GM12878 (cell line): Measurements from ENCODE around the gene C16orf78. TPM values are rescaled to one million over a fixed set of nuclear protein-coding genes. Genes with fewer than 3 reads are reported as not detected.

Experiments used
- ATAC-seq: fragments of 200-7000 bp; cut with Tn5 transposase; 3 replicates; pipeline ENCODE4 v1.9.1; 2020; ENCODE audit warnings: mild to moderate bottlenecking, moderate library complexity
- BruUV-seq: library from RNA; stranded (reverse); fragments of 400-500 nt; replicated peaks from 2 replicates; lab custom pipeline; 2021; lab: Mats Ljungman, UMichigan
- CTCF ChIA-PET: fragments of 300-600 bp; sonication (Branson Sonifier 250); formaldehyde crosslinking; extraction: SDS; loops from one replicate; lab custom pipeline; 2021; ENCODE audit warnings: inconsistent platforms; lab: Yijun Ruan, JAX
- POLR2A ChIA-PET: fragments of 350-600 bp; formaldehyde crosslinking; extraction: SDS; loops from one replicate; lab custom pipeline; 2021; ENCODE audit warnings: inconsistent platforms; lab: Charles Lee
- RAD21 ChIA-PET: fragments of 300-600 bp; sonication (Branson Sonifier 250); formaldehyde crosslinking; loops from one replicate; lab custom pipeline; 2023; ENCODE audit warnings: antibody characterized with exemption; ENCODE audit not compliant: unreplicated experiment; lab: Charles Lee
- SMC1A ChIA-PET: fragments of 300-600 bp; sonication (Branson Sonifier 250); formaldehyde crosslinking; loops from one replicate; lab custom pipeline; 2023; ENCODE audit not compliant: unreplicated experiment, uncharacterized antibody; lab: Charles Lee
- DNase-seq: peaks from one replicate; pipeline ENCODE4 v3.0.0-alpha.2; 2011; ENCODE audit warnings: low read depth, low spot score
- FAIRE-seq: peaks from 3 replicates; lab custom pipeline; 2011; peaks lifted over from hg19 to GRCh38; lab: Jason Lieb, UNC
- H2AFZ ChIP-seq: 2 replicates; pipeline ENCODE4 v1.6.0; 2011; ENCODE audit warnings: low read depth, low read length, control low read depth; ENCODE audit not compliant: control insufficient read depth
- H3K27ac ChIP-seq: 2 replicates; pipeline ENCODE4 v1.5.1; 2011; ENCODE audit warnings: control low read depth; ENCODE audit not compliant: control insufficient read depth, insufficient read depth
- H3K27me3 ChIP-seq, 2 experiments: replicated peaks in 1 of 2; 2 replicates each; pipeline versions ENCODE4 v1.6.0 to v1.6.1; 2011; ENCODE audit warnings: low read length in 1 of 2; ENCODE audit not compliant: control insufficient read depth in 2 of 2, insufficient read depth in 2 of 2
- H3K36me3 ChIP-seq, 2 experiments: 2 replicates each; pipeline ENCODE4 v1.5.1; 2011; ENCODE audit warnings: low read length in 1 of 2; ENCODE audit not compliant: control insufficient read depth in 2 of 2, insufficient read depth in 2 of 2
- H3K4me1 ChIP-seq: 2 replicates; pipeline ENCODE4 v1.6.1; 2011; ENCODE audit warnings: mild to moderate bottlenecking, low read length, moderate library complexity, mixed read lengths; ENCODE audit not compliant: control insufficient read depth, insufficient read depth
- H3K4me2 ChIP-seq: 2 replicates; pipeline ENCODE4 v1.6.0; 2011; ENCODE audit warnings: control low read depth; ENCODE audit not compliant: control insufficient read depth, insufficient read depth
- H3K4me3 ChIP-seq: fragments of 200-600 bp; sonication (generic); 2 replicates; pipeline ENCODE4 v1.5.1; 2016
- H3K79me2 ChIP-seq: 2 replicates; pipeline ENCODE4 v1.6.0; 2011; ENCODE audit warnings: low read length; ENCODE audit not compliant: control insufficient read depth, insufficient read depth
- H3K9ac ChIP-seq: 2 replicates; pipeline ENCODE4 v1.8.0; 2011; ENCODE audit warnings: low read length, control low read depth, mixed read lengths; ENCODE audit not compliant: control insufficient read depth, insufficient read depth
- H3K9me3 ChIP-seq: replicated peaks from 3 replicates; pipeline ENCODE4 v1.5.1; 2011; ENCODE audit warnings: mild to moderate bottlenecking, low read length; ENCODE audit not compliant: control insufficient read depth, insufficient read depth
- H4K20me1 ChIP-seq: 2 replicates; pipeline ENCODE4 v1.6.0; 2011; ENCODE audit not compliant: control insufficient read depth, insufficient read depth
- CREM ChIP-seq: IDR thresholded peaks from 2 replicates; pipeline ENCODE4 v1.6.1; 2014; ENCODE audit warnings: antibody characterized with exemption, low read depth
- EP300 ChIP-seq, 2 experiments: fragments of 150-350 bp in 1 of 2; IDR thresholded peaks; 2 replicates each; pipeline ENCODE4 v1.6.1; 2011 to 2012; ENCODE audit warnings: low read depth in 2 of 2, low read length in 2 of 2, borderline replicate concordance in 1 of 2, improper control_type of control experiment in 1 of 2, inconsistent platforms in 1 of 2; ENCODE audit not compliant: control insufficient read depth in 1 of 2
- GABPA ChIP-seq: IDR thresholded peaks from 2 replicates; pipeline ENCODE4 v1.6.1; 2014; ENCODE audit warnings: antibody characterized with exemption, low read depth, mild to moderate bottlenecking, inconsistent platforms
- HDAC2 ChIP-seq: fragments of 200-600 bp; sonication (generic); IDR thresholded peaks from 2 replicates; pipeline ENCODE4 v1.6.1; 2017
- HDGF ChIP-seq: fragments of 450-650 bp; IDR thresholded peaks from 2 replicates; pipeline ENCODE4 v1.6.1; 2016; ENCODE audit warnings: antibody characterized with exemption
- IKZF2 ChIP-seq, 2 experiments: fragments of 450-650 bp; IDR thresholded peaks; 2 replicates each; pipeline ENCODE4 v1.6.1; 2017; ENCODE audit warnings: mild to moderate bottlenecking in 2 of 2, moderate library complexity in 2 of 2
- MYB ChIP-seq: fragments of 150-350 bp; IDR thresholded peaks from 2 replicates; pipeline ENCODE4 v1.6.1; 2014; ENCODE audit warnings: mild to moderate bottlenecking, low read depth, low read length, borderline replicate concordance
- NFYB ChIP-seq: IDR thresholded peaks from 2 replicates; pipeline ENCODE4 v1.6.1; 2011; ENCODE audit warnings: low read depth, mild to moderate bottlenecking, low read length, improper control_type of control experiment, moderate library complexity; ENCODE audit not compliant: insufficient read depth
- NR2C1 ChIP-seq: fragments of 450-650 bp; IDR thresholded peaks from 2 replicates; pipeline ENCODE4 v1.6.1; 2017; ENCODE audit warnings: antibody characterized with exemption, mild to moderate bottlenecking, moderate library complexity
- POLR2AphosphoS2 ChIP-seq: IDR thresholded peaks from 2 replicates; pipeline ENCODE4 v1.6.1; 2011; ENCODE audit warnings: low read depth, mild to moderate bottlenecking, low read length, improper control_type of control experiment, moderate library complexity
- TCF7 ChIP-seq: IDR thresholded peaks from 2 replicates; pipeline ENCODE4 v1.6.1; 2014; ENCODE audit warnings: antibody characterized with exemption, borderline replicate concordance
- ZBED1 ChIP-seq: IDR thresholded peaks from 2 replicates; pipeline ENCODE4 v1.6.1; 2016; ENCODE audit warnings: borderline replicate concordance
- ZBTB11 ChIP-seq: fragments of 450-650 bp; formaldehyde crosslinking; IDR thresholded peaks from 2 replicates; pipeline ENCODE4 v1.5.0; 2022; ENCODE audit warnings: mild to moderate bottlenecking, missing genetic modification characterization
- WGBS: methylation state at CpG from one replicate; pipeline ENCODE4 v1.1.6; 2016; ENCODE audit warnings: low lambda C conversion rate; ENCODE audit not compliant: insufficient replicate concordance, insufficient coverage; ENCODE audit errors: missing lambda C conversion rate; 5-methylcytosine and 5-hydroxymethylcytosine counted together
- in situ Hi-C: fragments of 300-500 bp; cut with MboI; formaldehyde crosslinking; loops from 9 replicates; pipeline ENCODE4 v1.14.3; 2018; ENCODE audit warnings: mixed read lengths
- intact Hi-C: fragments of 100-400 bp; cut with micrococcal nuclease; formaldehyde crosslinking; loops from one replicate; pipeline ENCODE4 v1.14.2; 2022; ENCODE audit not compliant: unreplicated experiment
- polyA plus RNA-seq, 11 experiments: library from polyadenylated mRNA; depleted of rRNA in 4 of 11; unstranded in 6 of 11; stranded (reverse) in 5 of 11; fragments of >200 nt; fragmentation: Nextera tagmentation in 4 of 11; fragmentation: Illumina TruSeq in 1 of 11; extraction: Ambion mirVana in 4 of 11; extraction: Trizol in 1 of 11; gene quantifications; 1 replicate in 1 of 11; 2 replicates in 10 of 11; pipeline versions ENCODE4 v1.2.1 to v1.2.3, GENCODE V29; 2011 to 2016; ENCODE audit warnings: inconsistent platforms in 2 of 11, missing spikeins in 2 of 11, low read depth in 1 of 11
- total RNA-seq, 4 experiments: library from RNA; depleted of rRNA in 3 of 4; stranded (reverse); fragments of >200 nt in 3 of 4; fragmentation: Illumina TruSeq in 1 of 4; extraction: Trizol in 1 of 4; gene quantifications; 2 replicates each; pipeline versions ENCODE4 v1.2.1 to v1.2.3, GENCODE V29; 2013 to 2021

The C16orf78 gene
- total and polyA plus RNA-seq, 10 of the 15 experiments (the other 5 are each of a cell fraction or from before 2014, with no cell fraction given) = not detected

GRCh38 chr16:49332589-49333258 lies 40.9 kb upstream of the C16orf78 start:
- H3K36me3 ChIP-seq = no peaks in the 10 kb centered on the region
- no peak overlapping the region for H3K4me3 ChIP-seq
- no peaks in the 10 kb centered on the region for H3K9me3 ChIP-seq
- CTCF ChIA-PET = no interaction called here
- no peak for TF ChIP-seq TCF7
- no peak for TF ChIP-seq ZBED1
- no TSS peak for BruUV-seq
- SMC1A ChIA-PET = no interaction called here
- WGBS = 50% methylated on average over 2 of the region's 2 CpGs
- ATAC-seq = no peak
- FAIRE-seq = no peak
- no peak overlapping the region for H3K9ac ChIP-seq
- intact Hi-C loops = no loop called here
- H3K79me2 ChIP-seq = no peaks in the 10 kb centered on the region
- H3K27ac ChIP-seq = no peak overlapping the region
- no peak for DNase-seq
- no peaks in the 10 kb centered on the region for H3K4me1 ChIP-seq
- H4K20me1 ChIP-seq = no peaks in the 10 kb centered on the region; the same call in 1 of the 2 replicates
- H3K4me2 ChIP-seq = no peak overlapping the region
- in situ Hi-C loops = no loop called here
- POLR2A ChIA-PET = no interaction called here
- RAD21 ChIA-PET = no interaction called here
- no peak overlapping the region for H2AFZ ChIP-seq
- H3K27me3 ChIP-seq = no peaks in the 10 kb centered on the region; a peak in 1 of 4 replicates

- intact Hi-C loops (no loop called here), in situ Hi-C loops (no loop called here)
- no peak overlapping the region for H3K4me3 ChIP-seq
- BruUV-seq = no TSS peak
- ChIA-PET POLR2A (no interaction called here), SMC1A (no interaction called here), CTCF (no interaction called here), RAD21 (no interaction called here)
- no peaks in the 10 kb centered on the region for H3K4me1 ChIP-seq
- H3K27ac ChIP-seq = no peak overlapping the region
- H3K9me3 ChIP-seq = no peaks in the 10 kb centered on the region
- no peak for TF ChIP-seq GABPA
- TF ChIP-seq IKZF2 (IDR thresholded peaks at IDR 0.05) = no peak
- no peak for TF ChIP-seq EP300 (IDR thresholded peaks at IDR 0.05; ENCODE audit: borderline replicate concordance in 1 of 2, control insufficient read depth in 1 of 2, low read depth in 2 of 2, low read length in 2 of 2)
- no peak for TF ChIP-seq POLR2AphosphoS2
- TF ChIP-seq NR2C1 = no peak
- no peak for TF ChIP-seq CREM
- no peak for TF ChIP-seq NFYB
- no peak for TF ChIP-seq HDGF
- no peak for TF ChIP-seq ZBTB11 (CRISPR knock-in tag)
- TF ChIP-seq HDAC2 = no peak
- TF ChIP-seq MYB = no peak
- no peak for DNase-seq
- H4K20me1 ChIP-seq = no peaks in the 10 kb centered on the region; the same call in 1 of the 2 replicates
- no peak overlapping the region for H3K9ac ChIP-seq
- H2AFZ ChIP-seq = no peak overlapping the region
- ATAC-seq = no peak
- 22% methylated on average over 7 of the region's 7 CpGs for WGBS
- H3K36me3 ChIP-seq = no peaks in the 10 kb centered on the region
- H3K4me2 ChIP-seq = no peak overlapping the region
- no peaks in the 10 kb centered on the region for H3K79me2 ChIP-seq
- FAIRE-seq = no peak
- H3K27me3 ChIP-seq = no peaks in the 10 kb centered on the region; a peak in 1 of 4 replicates
Observed at GRCh38 chr16:49333259-49333597, 40.4 kb upstream of the C16orf78 start.
